HCT116 (cell line): Measurements from ENCODE around the gene DYNC2I2. TPM values are rescaled to one million over a fixed set of nuclear protein-coding genes. Genes with fewer than 3 reads are reported as not detected.

Experiments used
- ATAC-seq: fragments of 200-7000 bp; cut with Tn5 transposase; 2 replicates; pipeline ENCODE4 v1.9.1; 2020; ENCODE audit warnings: mild to moderate bottlenecking, moderate library complexity
- BruUV-seq: library from RNA; stranded (reverse); fragments of 400-500 nt; replicated peaks from 2 replicates; lab custom pipeline; 2021; lab: Mats Ljungman, UMichigan
- CTCF ChIA-PET: fragments of 300-600 bp; sonication (Branson Sonifier 250); formaldehyde crosslinking; loops from one replicate; lab custom pipeline; 2021; ENCODE audit warnings: antibody characterized with exemption; lab: Charles Lee
- POLR2A ChIA-PET: fragments of 300-600, 350-600 bp; sonication (Branson Sonifier 250); formaldehyde crosslinking; loops from one replicate; lab custom pipeline; 2021; ENCODE audit warnings: antibody characterized with exemption; lab: Charles Lee
- RAD21 ChIA-PET, 2 experiments: fragments of 300-600 bp; sonication (Branson Sonifier 250); formaldehyde crosslinking; loops; one replicate each; lab custom pipeline; 2023; ENCODE audit warnings: low total read pairs in 2 of 2; ENCODE audit not compliant: uncharacterized antibody in 2 of 2, unreplicated experiment in 2 of 2, low non-redundant PET in 1 of 2; lab: Charles Lee
- DNase-seq: peaks from one replicate; pipeline ENCODE4 v3.0.0-alpha.2; 2010; ENCODE audit warnings: low read depth, low spot score
- H2AFZ ChIP-seq: fragments of 200-600 bp; shearing (Covaris generic), sonication (generic); 2 replicates; pipeline ENCODE4 v1.6.1; 2017; ENCODE audit warnings: low read depth, mixed run types, mixed read lengths, antibody characterized with exemption, low read length; ENCODE audit not compliant: poor library complexity, severe bottlenecking
- H3K27ac ChIP-seq: 2 replicates; pipeline ENCODE4 v1.5.1; 2012; ENCODE audit warnings: low read depth, low read length
- H3K27me3 ChIP-seq: fragments of 200-600 bp; sonication (generic); 2 replicates; pipeline ENCODE4 v1.6.1; 2016; ENCODE audit warnings: mixed run types, low read length, mixed read lengths; ENCODE audit not compliant: insufficient read depth
- H3K36me3 ChIP-seq, 2 experiments: fragments of 200-500 bp in 1 of 2; fragments of 200-600 bp in 1 of 2; sonication (Bioruptor generic) in 1 of 2; sonication (generic) in 1 of 2; 2 replicates each; pipeline versions ENCODE4 v1.5.1 to v1.6.1; 2014 to 2016; ENCODE audit warnings: low read length in 2 of 2, inconsistent platforms in 1 of 2, mixed read lengths in 1 of 2, mixed run types in 1 of 2; ENCODE audit not compliant: insufficient read depth in 2 of 2, control insufficient read depth in 1 of 2
- H3K4me1 ChIP-seq, 2 experiments: fragments of 200-600 bp in 1 of 2; sonication (generic) in 1 of 2; 2 replicates each; pipeline versions ENCODE4 v1.5.1 to v1.6.1; 2012 to 2017; ENCODE audit warnings: low read length in 2 of 2, inconsistent platforms in 1 of 2, mild to moderate bottlenecking in 1 of 2, mixed read lengths in 1 of 2, mixed run types in 1 of 2, moderate library complexity in 1 of 2; ENCODE audit not compliant: insufficient read depth in 2 of 2, control insufficient read depth in 1 of 2
- H3K4me2 ChIP-seq: fragments of 200-600 bp; sonication (generic); 2 replicates; pipeline ENCODE4 v1.6.1; 2017; ENCODE audit warnings: mixed run types, low read length, mixed read lengths
- H3K4me3 ChIP-seq, 2 experiments: fragments of 200-600 bp in 1 of 2; sonication (generic) in 1 of 2; replicated peaks in 1 of 2; 2 replicates each; pipeline ENCODE4 v1.5.1; 2011 to 2016; ENCODE audit warnings: low read length in 2 of 2, control low read depth in 1 of 2, low read depth in 1 of 2, mild to moderate bottlenecking in 1 of 2, mixed read lengths in 1 of 2, mixed run types in 1 of 2
- H3K79me2 ChIP-seq: fragments of 200-600 bp; sonication (generic); 2 replicates; pipeline ENCODE4 v1.6.1; 2017; ENCODE audit warnings: mild to moderate bottlenecking, mixed run types, low read length, moderate library complexity, mixed read lengths; ENCODE audit not compliant: insufficient read depth
- H3K9ac ChIP-seq: fragments of 200-600 bp; sonication (generic); 2 replicates; pipeline ENCODE4 v1.6.1; 2016; ENCODE audit warnings: low read length, mixed read lengths
- H3K9me2 ChIP-seq: fragments of 200-600 bp; sonication (generic), shearing (Covaris generic); 2 replicates; pipeline ENCODE4 v1.6.1; 2017; ENCODE audit warnings: mixed run types, mild to moderate bottlenecking, moderate library complexity; ENCODE audit not compliant: insufficient read depth
- H3K9me3 ChIP-seq, 2 experiments: fragments of 200-500 bp in 1 of 2; fragments of 200-600 bp in 1 of 2; sonication (Bioruptor generic) in 1 of 2; sonication (generic) in 1 of 2; 2 replicates each; pipeline ENCODE4 v1.6.1; 2014 to 2017; ENCODE audit warnings: low read length in 2 of 2, mixed read lengths in 2 of 2, inconsistent platforms in 1 of 2, low read depth in 1 of 2, mild to moderate bottlenecking in 1 of 2, mixed run types in 1 of 2, moderate library complexity in 1 of 2; ENCODE audit not compliant: control insufficient read depth in 1 of 2, insufficient read depth in 1 of 2
- H4K20me1 ChIP-seq: fragments of 200-600 bp; sonication (generic), shearing (Covaris generic); 2 replicates; pipeline ENCODE4 v1.6.1; 2017; ENCODE audit warnings: mixed run types, mild to moderate bottlenecking, moderate library complexity; ENCODE audit not compliant: insufficient read depth
- ATF3 ChIP-seq: IDR thresholded peaks from 2 replicates; pipeline ENCODE4 v1.6.1; 2012
- CEBPB ChIP-seq: IDR thresholded peaks from 2 replicates; pipeline ENCODE4 v1.6.1; 2012; ENCODE audit warnings: low read depth
- EGR1 ChIP-seq: IDR thresholded peaks from 2 replicates; pipeline ENCODE4 v1.6.1; 2012; ENCODE audit warnings: low read depth
- ELF1 ChIP-seq: IDR thresholded peaks from 2 replicates; pipeline ENCODE4 v1.6.1; 2012; ENCODE audit warnings: low read depth, borderline replicate concordance
- JUND ChIP-seq: IDR thresholded peaks from 2 replicates; pipeline ENCODE4 v1.6.1; 2012
- POLR2A ChIP-seq: IDR thresholded peaks from 2 replicates; pipeline ENCODE4 v1.7.0; 2011; ENCODE audit warnings: borderline replicate concordance; ENCODE audit not compliant: insufficient read depth, insufficient read length; ENCODE audit errors: extremely low read depth
- RAD21 ChIP-seq: IDR thresholded peaks from 2 replicates; pipeline ENCODE4 v1.6.1; 2012; ENCODE audit warnings: low read depth, mild to moderate bottlenecking
- SIN3A ChIP-seq: IDR thresholded peaks from 2 replicates; pipeline ENCODE4 v1.6.1; 2012; ENCODE audit warnings: low read depth
- SRF ChIP-seq: IDR thresholded peaks from 2 replicates; pipeline ENCODE4 v1.6.1; 2012; ENCODE audit warnings: low read depth
- TCF7L2 ChIP-seq: IDR thresholded peaks from 2 replicates; pipeline ENCODE4 v1.7.0; 2011; ENCODE audit warnings: borderline replicate concordance, inconsistent platforms; ENCODE audit not compliant: insufficient read depth, insufficient read length; ENCODE audit errors: extremely low read depth
- ZBTB33 ChIP-seq: IDR thresholded peaks from 2 replicates; pipeline ENCODE4 v1.6.1; 2011; ENCODE audit warnings: mild to moderate bottlenecking, low read length, moderate library complexity; ENCODE audit not compliant: insufficient replicate concordance; ENCODE audit errors: extremely low read depth
- ZFX ChIP-seq: fragments of 450-650 bp; IDR thresholded peaks from 2 replicates; pipeline ENCODE4 v1.6.1; 2017
- intact Hi-C: fragments of 100-400 bp; cut with micrococcal nuclease; formaldehyde crosslinking; loops from 2 replicates; pipeline ENCODE4 v1.10.0; 2022
- total RNA-seq: library from RNA; stranded (reverse); gene quantifications from one replicate; pipeline ENCODE4 v1.2.1, GENCODE V29; 2021; ENCODE audit not compliant: unreplicated experiment
- TF ChIP-seq, protein P1 (sequence below): IDR thresholded peaks from 2 replicates; pipeline ENCODE4 v1.6.1; 2012
- TF ChIP-seq, protein P2 (sequence below): IDR thresholded peaks from 2 replicates; pipeline ENCODE4 v1.6.1; 2012; ENCODE audit warnings: low read depth

The DYNC2I2 gene
- total RNA-seq, 1 experiment from 2014 or later, result 155 TPM

GRCh38 chr9:128638580-128638979, 18.1 kb downstream of the DYNC2I2 start:
- Histone ChIP-seq H3K27me3 (no peaks in the 10 kb centered on the region), H3K4me2 (0 out of 2 replicates have a peak overlapping the region, but pooled peaks have one; percentile 1), H3K79me2 (peaks cover 63% of the 10 kb centered on the region), H3K36me3 (peaks cover 2 to 27% of the 10 kb centered on the region in 2 experiments; a peak in 3 of 4 replicates), H2AFZ (no peak overlapping the region), H3K4me1 (peaks cover 28 to 48% of the 10 kb centered on the region in 2 experiments), H3K9ac (no peak overlapping the region), H3K4me3 (no peak overlapping the region), H3K27ac (peak overlapping the region; percentile 4; the same call in 1 of the 2 replicates), H3K9me2 (no peaks in the 10 kb centered on the region), H3K9me3 (no peaks in the 10 kb centered on the region), H4K20me1 (no peaks in the 10 kb centered on the region)
- ChIA-PET POLR2A (interaction anchor here (0.7 to 2.3 kb wide), 2 partner anchors 17 to 182 kb away, joined by 3 to 7 read pairs; no protein-coding TSS in a partner anchor), RAD21 (interaction anchor here in 1 of 2 experiments (0.5 kb wide), 1 partner anchor 348 kb away, joined by 4 read pairs; no protein-coding TSS in a partner anchor), CTCF (interaction anchor here (1.7 kb wide), 1 partner anchor 10 kb away, joined by 5 read pairs; no protein-coding TSS in a partner anchor)
- no TSS peak for BruUV-seq
- DNase-seq (no peak), ATAC-seq (no peak)
- intact Hi-C loops, result loop anchor here (5.0 kb wide), 2 partner anchors 244 to 341 kb away; partner anchors contain the start of genes KYAT1 and LRRC8A
- TF ChIP-seq, protein P1, sequence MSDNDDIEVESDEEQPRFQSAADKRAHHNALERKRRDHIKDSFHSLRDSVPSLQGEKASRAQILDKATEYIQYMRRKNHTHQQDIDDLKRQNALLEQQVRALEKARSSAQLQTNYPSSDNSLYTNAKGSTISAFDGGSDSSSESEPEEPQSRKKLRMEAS, result no peak
- TF ChIP-seq TCF7L2 (no peak), JUND (no peak), SIN3A (no peak)

GRCh38 chr9:128637656-128638055, 19.0 kb downstream of the DYNC2I2 start:
- Histone ChIP-seq H3K9ac (peak overlapping the region; percentile 80), H3K36me3 (peaks cover 5 to 36% of the 10 kb centered on the region in 2 experiments; a peak in 3 of 4 replicates)
- TF ChIP-seq SIN3A (no peak), ELF1 (no peak), POLR2A (no peak), ZBTB33 (no peak), SRF (no peak), RAD21 (no peak), CEBPB (no peak), EGR1 (no peak), ATF3 (no peak), TCF7L2 (no peak), ZFX (no peak)
- TF ChIP-seq, protein P2, sequence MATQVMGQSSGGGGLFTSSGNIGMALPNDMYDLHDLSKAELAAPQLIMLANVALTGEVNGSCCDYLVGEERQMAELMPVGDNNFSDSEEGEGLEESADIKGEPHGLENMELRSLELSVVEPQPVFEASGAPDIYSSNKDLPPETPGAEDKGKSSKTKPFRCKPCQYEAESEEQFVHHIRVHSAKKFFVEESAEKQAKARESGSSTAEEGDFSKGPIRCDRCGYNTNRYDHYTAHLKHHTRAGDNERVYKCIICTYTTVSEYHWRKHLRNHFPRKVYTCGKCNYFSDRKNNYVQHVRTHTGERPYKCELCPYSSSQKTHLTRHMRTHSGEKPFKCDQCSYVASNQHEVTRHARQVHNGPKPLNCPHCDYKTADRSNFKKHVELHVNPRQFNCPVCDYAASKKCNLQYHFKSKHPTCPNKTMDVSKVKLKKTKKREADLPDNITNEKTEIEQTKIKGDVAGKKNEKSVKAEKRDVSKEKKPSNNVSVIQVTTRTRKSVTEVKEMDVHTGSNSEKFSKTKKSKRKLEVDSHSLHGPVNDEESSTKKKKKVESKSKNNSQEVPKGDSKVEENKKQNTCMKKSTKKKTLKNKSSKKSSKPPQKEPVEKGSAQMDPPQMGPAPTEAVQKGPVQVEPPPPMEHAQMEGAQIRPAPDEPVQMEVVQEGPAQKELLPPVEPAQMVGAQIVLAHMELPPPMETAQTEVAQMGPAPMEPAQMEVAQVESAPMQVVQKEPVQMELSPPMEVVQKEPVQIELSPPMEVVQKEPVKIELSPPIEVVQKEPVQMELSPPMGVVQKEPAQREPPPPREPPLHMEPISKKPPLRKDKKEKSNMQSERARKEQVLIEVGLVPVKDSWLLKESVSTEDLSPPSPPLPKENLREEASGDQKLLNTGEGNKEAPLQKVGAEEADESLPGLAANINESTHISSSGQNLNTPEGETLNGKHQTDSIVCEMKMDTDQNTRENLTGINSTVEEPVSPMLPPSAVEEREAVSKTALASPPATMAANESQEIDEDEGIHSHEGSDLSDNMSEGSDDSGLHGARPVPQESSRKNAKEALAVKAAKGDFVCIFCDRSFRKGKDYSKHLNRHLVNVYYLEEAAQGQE, result no peak

More at GRCh38 chr9:128637656-128638055, 19.0 kb downstream of the DYNC2I2 start:
- H3K9me2 ChIP-seq, result no peaks in the 10 kb centered on the region
- ChIA-PET CTCF (no interaction called here), RAD21 (interaction anchor here in 1 of 2 experiments (0.6 kb wide), 1 partner anchor 59 kb away, joined by 4 read pairs; no protein-coding TSS in a partner anchor), POLR2A (interaction anchor here (0.7 to 2.3 kb wide), 2 partner anchors 17 to 97 kb away, joined by 4 to 7 read pairs; no protein-coding TSS in a partner anchor)
- no peaks in the 10 kb centered on the region for H4K20me1 ChIP-seq
- peak overlapping the region; percentile 2; the same call in 1 of the 2 replicates for H3K27ac ChIP-seq
- 0 out of 2 replicates have a peak overlapping the region, but pooled peaks have one; percentile 14 for H3K4me2 ChIP-seq
- H3K4me3 ChIP-seq, result no peak overlapping the region
- peaks cover 54% of the 10 kb centered on the region for H3K79me2 ChIP-seq
- peaks cover 28 to 46% of the 10 kb centered on the region in 2 experiments for H3K4me1 ChIP-seq
- no peaks in the 10 kb centered on the region for H3K27me3 ChIP-seq
- ATAC-seq, result no peak
- DNase-seq, result no peak
- intact Hi-C loops, result loop anchor here (5.0 kb wide), 2 partner anchors 245 to 340 kb away; partner anchors contain the start of genes KYAT1 and LRRC8A
- no peaks in the 10 kb centered on the region for H3K9me3 ChIP-seq
- no TSS peak for BruUV-seq
- H2AFZ ChIP-seq, result no peak overlapping the region
